Gastrocnemius medialis (tissue), 4 donors: ENCODE results near the gene SLC38A8. TPM values are rescaled to one million over a fixed set of nuclear protein-coding genes. Genes with fewer than 3 reads are reported as not detected.

Experiments used
- ATAC-seq, 2 donors: fragments of 150-250 bp; one replicate each; pipeline ENCODE4 v1.9.1; 2016
- DNase-seq, 2 donors: peaks; one replicate each; pipeline ENCODE4 v3.0.0-alpha.2; 2019
- H3K27ac ChIP-seq, 4 donors: fragments of 200-600 bp; sonication (generic); 1 replicate in 1 of 4; 2 replicates in 3 of 4; pipeline ENCODE4 v1.5.1; 2016 to 2018; ENCODE audit warnings: mild to moderate bottlenecking in 2 of 4, moderate library complexity in 1 of 4
- H3K27me3 ChIP-seq, 3 donors: fragments of 200-600 bp; sonication (generic) in 2 of 3; 1 replicate in 1 of 3; 2 replicates in 2 of 3; pipeline versions ENCODE4 v1.5.1 to v1.6.0; 2016 to 2019; ENCODE audit warnings: mild to moderate bottlenecking in 1 of 3, moderate library complexity in 1 of 3
- H3K36me3 ChIP-seq, 2 donors: fragments of 200-600 bp; sonication (generic) in 1 of 2; one replicate each; pipeline ENCODE4 v1.5.1; 2017 to 2018
- H3K4me1 ChIP-seq, 2 donors: fragments of 200-600 bp; sonication (generic) in 1 of 2; one replicate each; pipeline ENCODE4 v1.5.1; 2016 to 2017; ENCODE audit warnings: mild to moderate bottlenecking in 2 of 2
- H3K4me3 ChIP-seq, 4 donors: fragments of 200-600 bp; sonication (generic) in 3 of 4; 1 replicate in 1 of 4; 2 replicates in 3 of 4; pipeline ENCODE4 v1.5.1; 2016 to 2019; ENCODE audit warnings: mild to moderate bottlenecking in 2 of 4
- H3K9me3 ChIP-seq, 3 donors: fragments of 200-600 bp; sonication (generic) in 2 of 3; 1 replicate in 1 of 3; 2 replicates in 2 of 3; pipeline ENCODE4 v1.5.1; 2016 to 2019
- POLR2A ChIP-seq, 2 donors: fragments of 450-650 bp; IDR thresholded peaks; one replicate each; pipeline ENCODE4 v1.6.1; 2017; ENCODE audit warnings: antibody characterized with exemption in 2 of 2, mild to moderate bottlenecking in 2 of 2, moderate library complexity in 2 of 2
- in situ Hi-C, 4 donors: fragments of 200-750 bp; cut with MboI; loops; one replicate each; pipeline versions ENCODE4 v1.15.0 to v1.8.0; 2017; ENCODE audit warnings: low sequenced_read_pairs in 4 of 4
- intact Hi-C: fragments of 100-400 bp; cut with DNase I; formaldehyde crosslinking; loops from one replicate; pipeline ENCODE4 v1.15.1; 2023; ENCODE audit warnings: low total_unique reads
- total RNA-seq, 4 donors: library from RNA; depleted of rRNA; stranded (reverse); fragments of >200 nt; gene quantifications; one replicate each; pipeline versions ENCODE4 v1.1.0 to v1.2.3, GENCODE V29; 2016
- TF ChIP-seq, protein P1 (sequence below), 5 experiments: fragments of 450-650 bp in 3 of 5; fragments of 200-600 bp in 2 of 5; sonication (generic) in 2 of 5; IDR thresholded peaks in 4 of 5; conservative IDR thresholded peaks in 1 of 5; 1 replicate in 4 of 5; 2 replicates in 1 of 5; pipeline ENCODE4 v1.5.1; 2016 to 2019; ENCODE audit warnings: antibody characterized with exemption in 5 of 5, mild to moderate bottlenecking in 3 of 5, moderate library complexity in 3 of 5

The SLC38A8 gene
- total RNA-seq, 4 donors from 2014 or later: not detected

DNA sequence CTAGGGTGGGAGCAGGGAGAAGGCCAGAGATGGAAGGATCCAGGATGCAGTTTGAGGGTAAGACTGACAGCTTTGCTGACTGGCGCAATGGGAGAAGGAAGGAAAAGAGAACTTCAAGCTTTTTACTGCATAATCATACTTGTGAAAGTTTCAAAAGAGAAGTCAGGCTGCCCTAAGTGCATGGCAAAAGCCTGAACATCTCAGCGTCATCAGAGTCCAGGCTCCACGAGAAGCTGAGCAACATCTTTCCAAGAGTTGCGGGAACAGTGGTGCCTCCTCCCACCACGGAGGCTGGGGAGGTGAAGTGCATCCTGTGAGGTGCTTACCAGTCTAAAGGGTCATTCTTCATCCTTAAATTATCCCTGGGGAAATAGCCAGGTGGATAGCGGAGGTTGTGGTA, 26.9 kb upstream of the SLC38A8 start:
- Histone ChIP-seq H3K27me3 (no peaks in the 10 kb centered on the region), H3K4me3 (no peak overlapping the region), H3K36me3 (peaks cover 11 to 84% of the 10 kb centered on the region in 2 donors), H3K9me3 (no peaks in the 10 kb centered on the region), H3K27ac (no peak overlapping the region), H3K4me1 (no peaks in the 10 kb centered on the region)
- in situ Hi-C loops: loop anchor here (10.0 to 25.0 kb wide), 5 partner anchors 105 to 255 kb away; partner anchors contain the start of genes NECAB2 (in 2 of the 4) and OSGIN1 (in 2 of the 4)
- intact Hi-C loops: no loop called here
- TF ChIP-seq, protein P1, sequence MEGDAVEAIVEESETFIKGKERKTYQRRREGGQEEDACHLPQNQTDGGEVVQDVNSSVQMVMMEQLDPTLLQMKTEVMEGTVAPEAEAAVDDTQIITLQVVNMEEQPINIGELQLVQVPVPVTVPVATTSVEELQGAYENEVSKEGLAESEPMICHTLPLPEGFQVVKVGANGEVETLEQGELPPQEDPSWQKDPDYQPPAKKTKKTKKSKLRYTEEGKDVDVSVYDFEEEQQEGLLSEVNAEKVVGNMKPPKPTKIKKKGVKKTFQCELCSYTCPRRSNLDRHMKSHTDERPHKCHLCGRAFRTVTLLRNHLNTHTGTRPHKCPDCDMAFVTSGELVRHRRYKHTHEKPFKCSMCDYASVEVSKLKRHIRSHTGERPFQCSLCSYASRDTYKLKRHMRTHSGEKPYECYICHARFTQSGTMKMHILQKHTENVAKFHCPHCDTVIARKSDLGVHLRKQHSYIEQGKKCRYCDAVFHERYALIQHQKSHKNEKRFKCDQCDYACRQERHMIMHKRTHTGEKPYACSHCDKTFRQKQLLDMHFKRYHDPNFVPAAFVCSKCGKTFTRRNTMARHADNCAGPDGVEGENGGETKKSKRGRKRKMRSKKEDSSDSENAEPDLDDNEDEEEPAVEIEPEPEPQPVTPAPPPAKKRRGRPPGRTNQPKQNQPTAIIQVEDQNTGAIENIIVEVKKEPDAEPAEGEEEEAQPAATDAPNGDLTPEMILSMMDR (IDR thresholded peaks at IDR 0.05 in 4 of 5, conservative IDR thresholded peaks at IDR 0.05 in 1 of 5): no peak
- TF ChIP-seq POLR2A (IDR thresholded peaks at IDR 0.05): no peak
- ATAC-seq: no peak
- DNase-seq: no peak

DNA sequence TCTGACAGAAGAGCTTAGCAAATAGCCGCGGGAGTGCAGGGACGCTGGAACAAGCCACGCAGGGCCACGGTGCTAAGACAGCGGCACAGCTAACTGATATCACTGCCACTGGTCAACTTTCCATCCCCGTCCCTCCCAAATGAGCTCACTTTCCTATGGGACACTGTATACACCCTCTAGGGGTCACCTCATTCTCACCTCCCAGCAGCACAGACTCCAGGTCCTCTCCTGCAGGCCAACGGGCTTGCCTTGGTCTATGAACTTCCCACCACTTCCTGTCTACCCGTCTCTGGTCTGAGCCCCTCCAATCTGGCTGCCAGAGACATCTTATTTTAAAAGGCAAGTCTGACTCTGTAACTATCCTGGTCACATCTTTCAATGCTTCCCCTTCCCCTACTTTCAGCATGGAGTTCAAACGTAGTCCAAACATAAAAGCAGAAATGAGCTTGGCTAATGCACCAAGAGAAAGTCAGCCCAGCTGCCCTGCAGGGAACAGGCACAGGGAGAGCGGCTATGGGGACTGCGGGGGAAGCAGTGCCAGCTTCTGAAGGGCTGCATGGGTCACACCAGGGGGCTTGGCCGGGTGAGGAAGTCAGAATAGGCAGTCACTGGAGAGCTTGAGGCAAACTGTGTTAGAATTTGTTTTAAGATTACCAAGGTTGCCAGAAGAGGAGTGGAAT, 26.3 kb upstream of the SLC38A8 start:
- no peak for ATAC-seq
- in situ Hi-C loops (loop anchor here (10.0 to 25.0 kb wide), 5 partner anchors 104 to 254 kb away; partner anchors contain the start of genes NECAB2 (in 2 of the 4) and OSGIN1 (in 2 of the 4)), intact Hi-C loops (no loop called here)
- no peaks in the 10 kb centered on the region for H3K27me3 ChIP-seq
- no peaks in the 10 kb centered on the region for H3K4me1 ChIP-seq
- H3K36me3 ChIP-seq: peaks cover 11 to 84% of the 10 kb centered on the region in 2 donors
- TF ChIP-seq, protein P1 (IDR thresholded peaks at IDR 0.05 in 4 of 5, conservative IDR thresholded peaks at IDR 0.05 in 1 of 5): no peak
- TF ChIP-seq POLR2A (IDR thresholded peaks at IDR 0.05): no peak
- DNase-seq: no peak
- no peak overlapping the region for H3K4me3 ChIP-seq
- no peak overlapping the region for H3K27ac ChIP-seq
- no peaks in the 10 kb centered on the region for H3K9me3 ChIP-seq

DNA sequence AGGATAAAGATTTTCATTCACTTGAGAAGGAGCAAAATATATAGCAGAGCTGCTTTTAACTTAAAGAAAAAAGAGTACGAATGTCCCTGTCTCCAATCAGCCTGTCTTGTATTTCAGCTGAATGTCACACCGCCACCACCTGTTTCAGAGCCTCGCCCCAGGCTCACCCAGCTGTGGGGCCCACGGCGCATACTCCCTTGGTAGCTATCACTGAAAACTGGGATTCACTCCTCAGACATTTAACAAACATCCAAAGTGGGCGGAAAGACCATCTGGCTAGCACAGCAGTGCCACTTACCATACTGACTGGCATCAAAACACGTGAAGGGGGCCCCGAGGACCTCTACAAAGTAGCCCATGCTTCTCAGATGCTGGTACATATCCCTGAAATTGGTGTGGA, 25.4 kb upstream of the SLC38A8 start:
- peaks cover 11 to 83% of the 10 kb centered on the region in 2 donors for H3K36me3 ChIP-seq
- no peaks in the 10 kb centered on the region for H3K9me3 ChIP-seq
- no peak for TF ChIP-seq POLR2A (IDR thresholded peaks at IDR 0.05)
- TF ChIP-seq, protein P1 (IDR thresholded peaks at IDR 0.05 in 4 of 5, conservative IDR thresholded peaks at IDR 0.05 in 1 of 5): no peak
- ATAC-seq (no peak), DNase-seq (no peak)
- H3K4me1 ChIP-seq: no peaks in the 10 kb centered on the region
- H3K4me3 ChIP-seq: no peak overlapping the region
- no peaks in the 10 kb centered on the region for H3K27me3 ChIP-seq
- in situ Hi-C loops: loop anchor here (10.0 to 25.0 kb wide), 5 partner anchors 103 to 253 kb away; partner anchors contain the start of genes NECAB2 (in 2 of the 4) and OSGIN1 (in 2 of the 4)
- no peak overlapping the region for H3K27ac ChIP-seq
- intact Hi-C loops: no loop called here

DNA sequence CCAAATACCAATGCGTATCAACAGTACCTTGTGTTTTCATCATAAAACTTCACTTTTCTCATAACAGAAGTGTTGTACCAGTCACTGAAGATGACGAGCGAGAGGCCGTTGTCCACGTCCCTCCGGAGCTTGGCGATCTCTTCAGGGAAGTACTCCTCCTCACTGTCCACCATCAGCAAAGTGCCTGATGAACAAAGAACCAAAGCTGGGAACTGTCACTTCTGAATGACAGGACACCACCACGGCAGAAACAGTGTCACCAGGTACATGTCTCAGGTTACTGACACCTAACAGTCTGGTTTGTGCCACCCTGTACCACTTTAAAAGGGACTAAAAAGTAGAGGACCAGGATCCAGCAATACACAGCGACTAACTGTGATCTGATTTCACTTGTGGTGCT, 25.0 kb upstream of the SLC38A8 start:
- in situ Hi-C loops: loop anchor here (10.0 to 25.0 kb wide), 5 partner anchors 103 to 253 kb away; partner anchors contain the start of genes NECAB2 (in 2 of the 4) and OSGIN1 (in 2 of the 4)
- no peak overlapping the region for H3K27ac ChIP-seq
- peaks cover 14 to 83% of the 10 kb centered on the region in 2 donors for H3K36me3 ChIP-seq
- no peak for TF ChIP-seq POLR2A (IDR thresholded peaks at IDR 0.05)
- TF ChIP-seq, protein P1 (IDR thresholded peaks at IDR 0.05 in 4 of 5, conservative IDR thresholded peaks at IDR 0.05 in 1 of 5): no peak
- H3K9me3 ChIP-seq: no peaks in the 10 kb centered on the region
- H3K27me3 ChIP-seq: no peaks in the 10 kb centered on the region
- ATAC-seq (peak in 1 of 2 donors; percentile 26), DNase-seq (no peak)
- no peak overlapping the region for H3K4me3 ChIP-seq
- no peaks in the 10 kb centered on the region for H3K4me1 ChIP-seq
- intact Hi-C loops: no loop called here
